COR-L47 (cell line): Measurements from ENCODE around the gene GPBP1L1.
"Not testable (repeated sequence)": the region's sequence is repeated elsewhere in the genome, so short reads cannot be mapped to it uniquely, and the experiment has no call there.

Experiments used
- DNase-seq: peaks from one replicate; lab custom pipeline; 2025; lab: John Stamatoyannopoulos, UW

The GPBP1L1 gene, protein sequence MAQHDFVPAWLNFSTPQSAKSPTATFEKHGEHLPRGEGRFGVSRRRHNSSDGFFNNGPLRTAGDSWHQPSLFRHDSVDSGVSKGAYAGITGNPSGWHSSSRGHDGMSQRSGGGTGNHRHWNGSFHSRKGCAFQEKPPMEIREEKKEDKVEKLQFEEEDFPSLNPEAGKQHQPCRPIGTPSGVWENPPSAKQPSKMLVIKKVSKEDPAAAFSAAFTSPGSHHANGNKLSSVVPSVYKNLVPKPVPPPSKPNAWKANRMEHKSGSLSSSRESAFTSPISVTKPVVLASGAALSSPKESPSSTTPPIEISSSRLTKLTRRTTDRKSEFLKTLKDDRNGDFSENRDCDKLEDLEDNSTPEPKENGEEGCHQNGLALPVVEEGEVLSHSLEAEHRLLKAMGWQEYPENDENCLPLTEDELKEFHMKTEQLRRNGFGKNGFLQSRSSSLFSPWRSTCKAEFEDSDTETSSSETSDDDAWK

DNA sequence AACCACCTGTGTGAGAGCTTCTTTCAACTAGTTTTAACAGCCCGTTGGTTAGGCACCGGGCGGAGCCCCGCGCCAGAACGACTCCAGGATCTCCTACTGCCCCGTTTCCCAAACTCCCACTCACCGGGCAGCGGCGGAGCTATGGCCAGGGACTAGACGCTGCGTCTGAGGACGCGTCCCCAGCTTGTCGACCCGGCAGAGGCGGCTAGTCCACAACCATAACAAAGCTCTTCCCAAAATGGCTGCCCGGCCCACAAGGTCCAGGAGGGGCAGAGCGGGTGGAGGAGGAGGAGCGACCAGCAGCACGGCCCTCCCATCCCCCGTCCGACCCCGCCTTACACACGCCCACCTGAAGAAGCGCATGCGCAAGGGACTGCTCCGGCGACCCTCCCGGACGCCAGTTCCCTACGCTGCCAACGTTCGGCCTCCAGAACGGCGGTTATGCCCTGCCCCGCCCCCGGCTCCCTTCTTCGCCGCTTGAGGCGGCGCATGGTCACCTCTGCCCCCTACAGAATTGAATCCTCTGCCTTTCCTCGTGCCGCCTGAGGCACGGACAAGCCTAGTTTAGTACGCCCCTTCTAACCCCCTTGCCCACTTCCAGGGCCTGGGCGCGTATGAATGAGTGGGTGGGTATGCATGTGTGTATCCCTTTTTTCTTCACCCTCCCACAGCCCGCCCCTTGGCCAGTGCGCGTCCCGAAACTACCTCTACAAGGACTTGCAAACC, at the start of gene GPBP1L1:
TSS of gene GPBP1L1 (minus strand) at position 246 of the 726 bp plus-strand sequence. CDS start 27,446 bp downstream, outside the sequence.
- DNase-seq, result peak; percentile 77

- DNase-seq, result no peak
Observed at GRCh38 chr1:45730780-45731319, 44.5 kb upstream of the GPBP1L1 start.

GRCh38 chr1:45730075-45730779, 43.9 kb upstream of the GPBP1L1 start:
- no peak for DNase-seq

DNA sequence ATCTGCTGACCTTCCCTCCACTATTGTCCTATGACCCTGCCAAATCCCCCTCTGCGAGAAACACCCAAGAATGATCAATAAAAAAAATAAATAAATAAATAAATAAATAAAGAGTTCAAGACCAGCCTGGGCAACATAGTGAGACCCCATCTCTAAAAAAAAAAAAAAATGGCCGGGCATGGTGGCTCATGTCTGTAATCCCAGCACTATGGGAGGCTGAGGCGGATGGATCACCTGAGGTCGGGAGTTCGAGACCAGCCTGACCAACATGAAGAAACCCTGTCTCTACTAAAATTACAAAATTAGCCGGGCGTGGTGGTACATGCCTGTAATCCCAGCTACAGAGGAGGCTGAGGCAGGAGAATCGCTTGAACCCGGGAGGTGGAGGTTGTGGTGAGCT, 39.7 kb upstream of the GPBP1L1 start:
- not testable (repeated sequence) for DNase-seq

- no peak for DNase-seq
Observed at GRCh38 chr1:45723248-45723930, 37.1 kb upstream of the GPBP1L1 start.

DNA sequence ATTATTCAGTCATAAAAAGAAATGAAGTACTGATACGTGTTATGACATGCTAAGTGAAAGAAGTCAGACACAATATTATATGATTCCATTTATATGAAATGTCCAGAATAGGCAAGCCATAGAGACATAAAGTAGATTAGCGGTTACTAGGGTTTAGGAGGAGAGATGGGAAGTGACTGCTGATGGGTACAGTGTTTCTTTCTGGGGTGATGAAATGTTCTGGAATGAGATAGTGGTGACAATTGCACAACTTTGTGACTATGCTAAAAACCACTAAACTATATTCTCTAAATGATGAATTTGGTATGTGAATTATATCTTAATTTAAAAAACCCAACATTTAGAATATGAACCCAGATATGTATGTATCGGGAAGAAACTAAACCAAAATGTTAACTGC, 36.5 kb upstream of the GPBP1L1 start:
- DNase-seq, result no peak

GRCh38 chr1:45721207-45721606, 34.9 kb upstream of the GPBP1L1 start:
- no peak for DNase-seq

- no peak for DNase-seq
Observed at GRCh38 chr1:45718289-45718688, 32.0 kb upstream of the GPBP1L1 start.

DNA sequence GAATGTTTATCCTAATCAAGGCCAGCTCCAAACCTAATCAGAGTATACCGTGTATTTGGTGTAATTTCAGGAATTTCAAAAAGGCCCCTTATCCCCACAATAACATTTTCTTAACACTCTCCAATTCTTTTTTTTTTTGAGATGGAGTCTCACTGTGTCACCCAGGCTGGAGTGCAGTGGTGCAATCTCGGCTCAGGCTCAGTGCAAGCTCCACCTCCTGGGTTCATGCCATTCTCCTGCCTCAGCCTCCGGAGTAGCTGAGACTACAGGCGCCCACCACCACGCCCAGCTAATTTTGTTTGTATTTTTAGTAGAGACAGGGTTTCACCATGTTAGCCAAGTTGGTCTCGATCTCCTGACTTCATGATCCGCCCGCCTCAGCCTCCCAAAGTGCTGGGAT, 31.1 kb upstream of the GPBP1L1 start:
- not testable (repeated sequence) for DNase-seq

DNA sequence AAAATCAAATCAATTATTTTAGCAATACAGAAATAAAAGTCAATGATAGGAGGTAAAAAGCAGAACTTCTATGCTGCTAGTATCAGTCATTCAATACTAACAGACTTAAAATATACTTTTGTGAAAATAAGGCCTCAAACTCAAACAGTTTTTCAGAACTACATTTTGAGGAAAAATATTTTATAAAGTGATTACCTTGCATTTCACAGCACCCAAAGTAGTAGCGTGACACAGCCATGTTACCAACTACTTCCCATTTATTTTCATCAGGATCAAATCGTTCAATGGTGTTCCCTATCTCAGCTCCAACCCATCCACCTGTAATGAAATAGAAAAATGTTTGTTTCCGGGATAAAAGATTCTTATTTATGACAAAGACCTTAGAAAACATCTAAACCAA, 30.4 kb upstream of the GPBP1L1 start:
- DNase-seq, result no peak

DNA sequence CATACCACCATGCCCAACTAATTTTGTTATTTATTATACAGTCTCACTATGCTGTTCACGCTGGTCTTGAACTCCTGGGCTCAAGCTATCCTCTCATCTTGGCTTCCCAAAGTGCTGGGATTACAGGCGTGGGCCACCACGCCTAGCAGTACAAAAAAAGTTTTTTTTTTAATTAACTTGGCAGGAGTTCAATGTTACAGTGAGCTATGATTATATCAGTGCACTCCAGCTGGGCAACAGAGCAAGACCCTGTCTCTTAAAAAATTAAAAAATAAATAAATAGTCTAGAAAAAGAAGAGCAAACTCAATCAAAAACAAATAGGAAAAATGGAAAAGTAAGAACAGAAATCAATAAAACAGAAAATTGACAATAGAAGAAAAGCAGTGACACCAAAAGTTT, 27.4 kb upstream of the GPBP1L1 start:
- no peak for DNase-seq

- DNase-seq, result no peak
Observed at GRCh38 chr1:45704637-45705036, 18.3 kb upstream of the GPBP1L1 start.

- no peak for DNase-seq
Observed at GRCh38 chr1:45694823-45695222, 8.5 kb upstream of the GPBP1L1 start.

- not testable (repeated sequence) for DNase-seq
Observed at GRCh38 chr1:45693811-45694210, 7.5 kb upstream of the GPBP1L1 start.

DNA sequence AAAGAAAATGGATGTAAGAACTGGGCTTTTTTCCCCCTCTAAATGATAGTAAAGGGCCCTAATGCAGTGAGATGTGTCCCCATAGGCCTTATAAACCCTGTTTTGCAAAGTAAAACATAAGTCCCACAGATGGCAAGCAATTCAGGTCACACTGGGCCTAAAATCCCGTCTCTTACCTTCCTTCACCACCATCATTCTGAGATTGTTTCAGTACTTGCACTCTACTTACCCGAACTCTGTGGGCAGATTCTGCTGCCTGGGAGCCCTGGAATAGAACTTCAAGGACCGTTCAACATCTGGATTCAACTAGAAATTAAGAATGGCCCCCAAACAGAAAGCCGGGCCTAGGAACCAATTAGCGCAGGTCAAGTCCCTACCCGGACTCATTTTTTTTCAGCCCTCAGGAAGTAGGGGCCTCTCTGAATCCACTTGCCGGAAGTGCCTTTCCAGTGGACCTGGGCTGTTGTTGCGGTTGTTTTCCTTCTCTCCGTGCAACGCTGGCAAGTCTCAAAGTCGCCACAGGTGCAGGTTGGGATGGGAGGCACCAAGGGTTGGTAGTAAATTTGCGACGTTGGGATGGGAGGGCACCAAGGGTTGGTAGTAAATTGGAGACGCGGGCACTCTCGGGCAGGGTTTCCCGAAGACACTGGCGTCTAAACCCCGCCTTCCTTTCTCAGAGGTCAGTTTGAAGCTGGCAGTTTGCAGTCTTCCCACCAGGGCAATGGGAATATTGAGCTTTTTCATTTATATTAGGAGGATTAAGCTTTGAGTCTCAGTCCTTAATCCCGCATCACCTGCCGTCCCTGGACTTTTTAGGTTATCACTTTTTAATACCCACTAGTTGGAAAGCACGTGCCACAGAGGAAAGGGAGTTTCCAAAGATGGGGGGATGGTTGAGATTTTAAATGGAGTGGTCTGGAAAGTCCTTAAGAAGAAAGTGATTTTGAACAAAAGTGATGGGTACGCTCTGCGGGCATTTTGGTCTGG, 1.7 kb upstream of the GPBP1L1 start, which contains the start of gene TMEM69:
TSS of gene TMEM69 (plus strand) at position 428 of the 987 bp plus-strand sequence. CDS start 2,888 bp downstream, outside the sequence.
- peak; percentile 61 for DNase-seq

DNA sequence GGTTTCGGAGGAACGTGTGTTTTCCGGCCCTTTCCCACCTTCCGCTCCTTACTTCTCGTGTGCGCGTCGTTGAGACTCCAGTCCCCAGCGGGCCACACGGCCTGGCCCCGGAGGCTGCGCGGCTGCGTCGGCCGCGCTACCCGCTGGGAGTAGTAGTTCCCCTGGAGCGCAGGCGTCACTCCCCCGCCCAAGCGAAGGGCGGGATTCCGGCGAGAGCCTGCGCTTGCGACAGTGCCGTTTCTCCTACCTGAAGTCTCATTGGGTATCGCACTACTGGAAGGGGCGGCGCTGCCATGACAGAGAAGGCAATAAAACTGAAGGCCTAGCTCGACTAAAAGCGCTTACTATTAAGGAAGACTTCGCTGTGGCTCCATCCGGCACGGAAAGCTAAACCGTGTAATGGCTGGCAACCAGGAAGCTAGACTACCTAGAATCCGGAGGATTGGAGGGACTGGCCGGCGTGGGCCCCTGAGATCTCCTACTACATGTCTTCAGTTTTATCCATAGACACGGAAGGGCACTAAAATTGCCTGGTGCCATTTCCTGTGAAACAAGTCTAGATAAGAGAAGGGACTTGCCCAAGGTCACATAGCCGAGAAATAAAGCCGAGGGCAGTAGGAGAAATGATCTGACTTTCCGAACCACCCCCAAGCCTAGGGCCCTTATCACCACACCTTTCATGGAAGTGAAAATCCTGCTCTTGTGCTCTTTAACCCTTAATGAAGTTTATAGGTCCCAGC, 851 bp upstream of the GPBP1L1 start:
- DNase-seq, result peak; percentile 92

DNA sequence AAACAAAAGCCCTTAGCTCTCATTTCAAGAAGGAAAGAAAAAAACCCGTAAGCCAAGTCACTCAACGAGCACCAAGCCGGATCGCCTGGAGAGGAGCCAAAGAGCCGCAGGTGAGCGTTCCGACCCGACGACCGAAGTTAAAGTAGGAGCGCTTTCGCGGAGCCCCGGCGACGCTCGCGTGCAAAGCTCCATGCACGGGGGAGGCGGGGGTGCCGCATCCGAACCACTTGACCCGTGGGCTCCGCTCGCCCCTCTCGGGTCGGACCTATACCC, 382 bp downstream of the GPBP1L1 start:
- peak; percentile 9 for DNase-seq

DNA sequence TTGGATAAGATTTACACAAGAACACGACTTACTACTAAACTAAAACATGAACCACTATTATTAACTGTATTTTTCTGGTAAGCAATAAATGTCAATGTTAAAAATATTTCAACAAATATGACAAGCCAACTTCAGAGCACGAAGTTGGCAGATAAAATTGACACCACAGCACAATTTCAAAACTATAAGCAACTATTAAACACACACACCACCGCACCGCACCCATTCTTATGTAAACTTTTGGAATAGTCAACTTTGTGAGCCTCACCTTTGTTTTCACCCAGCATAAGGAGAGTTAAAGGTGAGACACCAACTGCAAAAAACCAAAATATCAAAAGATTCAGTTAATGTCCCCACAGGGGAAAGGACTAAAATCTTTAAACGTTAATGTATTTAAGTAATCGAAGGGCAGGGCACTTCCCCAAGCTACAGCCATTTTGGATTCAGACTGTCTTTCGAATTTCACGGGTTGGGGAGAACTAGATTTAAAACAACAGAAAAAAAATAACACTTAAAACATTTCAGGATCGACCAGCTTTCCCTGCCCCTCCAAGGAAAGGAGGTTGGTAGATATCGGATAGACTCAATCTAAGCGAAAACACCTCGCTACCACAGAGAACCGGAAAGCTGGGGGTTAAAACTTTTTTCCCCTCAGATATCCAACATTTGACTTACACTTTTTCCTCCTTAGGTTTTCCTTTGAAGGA, 872 bp downstream of the GPBP1L1 start:
- DNase-seq, result no peak

- no peak for DNase-seq
Observed at GRCh38 chr1:45684402-45684801, 1.9 kb downstream of the GPBP1L1 start.
